Esophagus squamous epithelium (tissue), 5 donors: Measurements from ENCODE around the gene FBXW11. TPM values are rescaled to one million over a fixed set of nuclear protein-coding genes. Genes with fewer than 3 reads are reported as not detected.

Source experiments
- DNase-seq: peaks from one replicate; lab custom pipeline; 2025; lab: John Stamatoyannopoulos, UW
- H3K27ac ChIP-seq, 4 donors: fragments of 200-600 bp; sonication (generic); one replicate each; pipeline ENCODE4 v1.5.1; 2016 to 2019; ENCODE audit warnings: mild to moderate bottlenecking in 1 of 4
- H3K27me3 ChIP-seq, 4 donors: fragments of 200-600 bp; sonication (generic); 1 replicate in 3 of 4; 2 replicates in 1 of 4; pipeline versions ENCODE4 v1.5.1 to v1.6.0; 2017 to 2021; ENCODE audit warnings: antibody characterized with exemption in 1 of 4
- H3K36me3 ChIP-seq, 3 donors: fragments of 200-600 bp; sonication (generic); one replicate each; pipeline ENCODE4 v1.5.1; 2016 to 2019
- H3K4me1 ChIP-seq, 3 donors: fragments of 200-600 bp; sonication (generic); one replicate each; pipeline ENCODE4 v1.5.1; 2017 to 2019
- H3K4me3 ChIP-seq, 4 donors: fragments of 200-600 bp; sonication (generic); 1 replicate in 3 of 4; 2 replicates in 1 of 4; pipeline ENCODE4 v1.5.1; 2016 to 2019; ENCODE audit warnings: mild to moderate bottlenecking in 2 of 4, moderate library complexity in 1 of 4
- H3K9me3 ChIP-seq, 3 donors: fragments of 200-600 bp; sonication (generic); one replicate each; pipeline ENCODE4 v1.5.1; 2016 to 2019
- CTCF ChIP-seq, 6 experiments: fragments of 450-650 bp in 4 of 6; fragments of 200-600 bp in 2 of 6; sonication (generic) in 2 of 6; IDR thresholded peaks; one replicate each; pipeline ENCODE4 v1.5.1; 2016 to 2019; ENCODE audit warnings: antibody characterized with exemption in 6 of 6, mild to moderate bottlenecking in 4 of 6, moderate library complexity in 4 of 6
- POLR2A ChIP-seq, 4 donors: fragments of 450-650 bp; IDR thresholded peaks; one replicate each; pipeline ENCODE4 v1.6.1; 2017; ENCODE audit warnings: antibody characterized with exemption in 4 of 4, mild to moderate bottlenecking in 4 of 4, moderate library complexity in 3 of 4
- WGBS, 2 donors: methylation state at CpG; one replicate each; pipeline ENCODE4 v1.1.5; 2018; 5-methylcytosine and 5-hydroxymethylcytosine counted together
- intact Hi-C: fragments of 100-400 bp; cut with DNase I; formaldehyde crosslinking; loops from one replicate; pipeline ENCODE4 v1.15.0; 2022
- total RNA-seq, 4 donors: library from RNA; depleted of rRNA; stranded (reverse); fragments of >200 nt; gene quantifications; one replicate each; pipeline ENCODE4 v1.1.0, GENCODE V29; 2016
- donor health status: DM: yes; HTN: yes; CAD: no.

Gene FBXW11
- total RNA-seq, 4 donors from 2014 or later = 43.5 to 63.2 (median 49.0) TPM

- TF ChIP-seq POLR2A (IDR thresholded peaks at IDR 0.05) = no peak
- no peak for TF ChIP-seq CTCF (IDR thresholded peaks at IDR 0.05)
- no peak overlapping the region for H3K4me3 ChIP-seq
- H3K9me3 ChIP-seq = no peaks in the 10 kb centered on the region
- H3K4me1 ChIP-seq = peaks cover 11 to 58% (median 19%) of the 10 kb centered on the region in 3 donors
- H3K27me3 ChIP-seq = no peaks in the 10 kb centered on the region
- no peak for DNase-seq
- intact Hi-C loops = no loop called here
- whole genome bisulfite sequencing, 2 donors = 65 to 84% methylated on average over 7 of the region's 7 CpGs
- peaks cover 0 to 18% (median 0%) of the 10 kb centered on the region in 3 donors for H3K36me3 ChIP-seq
- H3K27ac ChIP-seq = peak overlapping the region in 3 of 4 donors; percentile 62 to 70 (median 62)
Measured at GRCh38 chr5:171990713-171991015, 15.8 kb downstream of the FBXW11 start.

- DNase-seq = no peak
- H3K27me3 ChIP-seq = no peaks in the 10 kb centered on the region
- no peak overlapping the region for H3K4me3 ChIP-seq
- peaks cover 11 to 61% (median 19%) of the 10 kb centered on the region in 3 donors for H3K4me1 ChIP-seq
- H3K9me3 ChIP-seq = no peaks in the 10 kb centered on the region
- H3K27ac ChIP-seq = peak overlapping the region in 3 of 4 donors; percentile 62 to 70 (median 62)
- intact Hi-C loops = no loop called here
- peaks cover 0 to 13% (median 0%) of the 10 kb centered on the region in 3 donors for H3K36me3 ChIP-seq
- TF ChIP-seq CTCF (IDR thresholded peaks at IDR 0.05) = no peak
Measured at GRCh38 chr5:171989946-171990712, 16.3 kb downstream of the FBXW11 start.

- peaks cover 11 to 70% (median 19%) of the 10 kb centered on the region in 3 donors for H3K4me1 ChIP-seq
- no peak for DNase-seq
- no peaks in the 10 kb centered on the region for H3K27me3 ChIP-seq
- H3K27ac ChIP-seq = peak overlapping the region in 3 of 4 donors; percentile 62 to 70 (median 62)
- TF ChIP-seq POLR2A (IDR thresholded peaks at IDR 0.05) = no peak
- TF ChIP-seq CTCF (IDR thresholded peaks at IDR 0.05) = no peak
- no peaks in the 10 kb centered on the region for H3K9me3 ChIP-seq
- WGBS, 2 donors = 17 to 39% methylated on average over 5 of the region's 5 CpGs
- intact Hi-C loops = no loop called here
- H3K36me3 ChIP-seq = peaks cover 0 to 10% (median 0%) of the 10 kb centered on the region in 3 donors
- no peak overlapping the region for H3K4me3 ChIP-seq
Measured at GRCh38 chr5:171989276-171989675, 17.2 kb downstream of the FBXW11 start.

GRCh38 chr5:171986772-171987171 lies 19.7 kb downstream of the FBXW11 start:
- no peak overlapping the region for H3K27ac ChIP-seq
- peaks cover 0 to 10% (median 0%) of the 10 kb centered on the region in 3 donors for H3K36me3 ChIP-seq
- H3K9me3 ChIP-seq = no peaks in the 10 kb centered on the region
- TF ChIP-seq CTCF (IDR thresholded peaks at IDR 0.05) (no peak), POLR2A (IDR thresholded peaks at IDR 0.05) (no peak)
- intact Hi-C loops = no loop called here
- peaks cover 9 to 51% (median 13%) of the 10 kb centered on the region in 3 donors for H3K4me1 ChIP-seq
- no peaks in the 10 kb centered on the region for H3K27me3 ChIP-seq
- no peak for DNase-seq
- WGBS, 2 donors = 89 to 94% methylated on average over 2 to 4 of the region's 4 CpGs
- H3K4me3 ChIP-seq = no peak overlapping the region

- H3K27me3 ChIP-seq = no peaks in the 10 kb centered on the region
- H3K9me3 ChIP-seq = peaks cover 0 to 5% (median 1%) of the 10 kb centered on the region in 3 donors
- TF ChIP-seq POLR2A (IDR thresholded peaks at IDR 0.05) (no peak), CTCF (IDR thresholded peaks at IDR 0.05) (no peak)
- H3K27ac ChIP-seq = no peak overlapping the region
- peaks cover 0 to 10% (median 0%) of the 10 kb centered on the region in 3 donors for H3K36me3 ChIP-seq
- H3K4me3 ChIP-seq = no peak overlapping the region
- intact Hi-C loops = no loop called here
- DNase-seq = no peak
- H3K4me1 ChIP-seq = peaks cover 0 to 33% (median 6%) of the 10 kb centered on the region in 3 donors
- WGBS, 2 donors = 81 to 88% methylated on average over 6 of the region's 6 CpGs
Measured at GRCh38 chr5:171984748-171985419, 21.6 kb downstream of the FBXW11 start.
